Astrocyte of the spinal cord (primary cell): ENCODE measurements around the gene PACSIN1.

ENCODE experiments used
- DNase-seq: peaks from one replicate; pipeline ENCODE4 v3.0.0; 2011; ENCODE audit warnings: low read depth, low spot score
- H3K4me3 ChIP-seq: 2 replicates; pipeline ENCODE4 v1.5.1; 2011; ENCODE audit warnings: low read depth, mild to moderate bottlenecking, low read length, moderate library complexity
- CTCF ChIP-seq: IDR thresholded peaks from 2 replicates; pipeline ENCODE4 v1.5.1; 2012; ENCODE audit warnings: low read depth, mild to moderate bottlenecking, low read length, inconsistent platforms
- in situ Hi-C: cut with HindIII; loops from 2 replicates; pipeline ENCODE4 v1.10.0; 2017; ENCODE audit warnings: low sequenced_read_pairs

PACSIN1 gene

GRCh38 chr6:34583461-34583860 lies 117.6 kb downstream of the PACSIN1 start:
- TF ChIP-seq CTCF, result peak; percentile 42
- H3K4me3 ChIP-seq, result no peak overlapping the region
- DNase-seq, result no peak
- in situ Hi-C loops, result no loop called here

GRCh38 chr6:34583861-34584604 lies 118.2 kb downstream of the PACSIN1 start:
- in situ Hi-C loops, result no loop called here
- TF ChIP-seq CTCF, result no peak
- DNase-seq, result no peak
- no peak overlapping the region for H3K4me3 ChIP-seq

- in situ Hi-C loops, result no loop called here
These were observed 118.8 kb downstream of the PACSIN1 start for GRCh38 chr6:34584694-34585093.

More at GRCh38 chr6:34584694-34585093, 118.8 kb downstream of the PACSIN1 start:
- no peak overlapping the region for H3K4me3 ChIP-seq
- DNase-seq, result no peak
- no peak for TF ChIP-seq CTCF
